ENCODE measurements around the gene POLR3A. TPM values are rescaled to one million over a fixed set of nuclear protein-coding genes. Genes with fewer than 3 reads are reported as not detected.

Gene POLR3A
- total and polyA plus RNA-seq, 2 of the 13 experiments (the other 11 are each of a cell fraction or from before 2014, with no cell fraction given): 13.6 to 19.2 TPM

DNA sequence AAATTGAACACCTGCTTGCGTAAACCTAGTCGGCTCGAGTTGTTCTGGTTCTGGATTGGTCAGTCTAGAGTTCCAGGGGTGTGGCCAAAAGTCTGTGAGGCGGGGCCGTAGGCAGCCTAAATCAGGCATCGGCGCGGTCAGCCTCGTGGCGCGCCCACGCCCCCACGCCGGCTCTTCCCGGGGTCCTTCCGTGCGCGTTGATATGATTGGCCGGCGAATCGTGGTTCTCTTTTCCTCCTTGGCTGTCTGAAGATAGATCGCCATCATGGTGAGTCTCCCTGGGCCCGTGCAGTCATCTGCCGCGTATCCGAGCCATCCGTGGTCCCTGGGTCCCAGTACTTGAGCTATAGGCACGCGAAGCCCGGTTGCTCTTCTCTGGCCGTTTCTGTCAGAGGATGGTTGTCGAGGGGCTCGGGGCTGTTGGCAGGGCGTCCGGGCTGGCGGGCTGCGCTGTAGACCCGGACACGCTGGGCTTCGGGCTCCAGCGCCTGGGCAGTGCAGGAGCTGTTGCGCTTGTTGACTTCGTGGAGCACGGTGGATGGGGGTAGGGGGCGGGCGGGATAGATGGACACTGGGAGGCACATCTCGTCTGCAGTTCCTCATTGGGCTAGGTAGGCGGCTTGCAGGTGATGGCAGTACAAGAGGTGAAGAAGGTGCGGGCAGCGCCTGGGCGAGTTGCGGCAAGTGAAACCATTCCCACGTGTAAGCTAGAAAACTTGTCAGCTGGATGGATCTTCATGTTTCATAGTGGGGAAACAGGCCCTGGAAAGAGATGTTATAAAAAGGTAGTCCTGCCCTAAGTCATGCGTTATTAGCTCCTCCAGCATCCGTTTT lies 4.5 kb upstream of the POLR3A start, which contains the start of gene RPS24 (continued):
- TF ChIP-seq, protein P1, sequence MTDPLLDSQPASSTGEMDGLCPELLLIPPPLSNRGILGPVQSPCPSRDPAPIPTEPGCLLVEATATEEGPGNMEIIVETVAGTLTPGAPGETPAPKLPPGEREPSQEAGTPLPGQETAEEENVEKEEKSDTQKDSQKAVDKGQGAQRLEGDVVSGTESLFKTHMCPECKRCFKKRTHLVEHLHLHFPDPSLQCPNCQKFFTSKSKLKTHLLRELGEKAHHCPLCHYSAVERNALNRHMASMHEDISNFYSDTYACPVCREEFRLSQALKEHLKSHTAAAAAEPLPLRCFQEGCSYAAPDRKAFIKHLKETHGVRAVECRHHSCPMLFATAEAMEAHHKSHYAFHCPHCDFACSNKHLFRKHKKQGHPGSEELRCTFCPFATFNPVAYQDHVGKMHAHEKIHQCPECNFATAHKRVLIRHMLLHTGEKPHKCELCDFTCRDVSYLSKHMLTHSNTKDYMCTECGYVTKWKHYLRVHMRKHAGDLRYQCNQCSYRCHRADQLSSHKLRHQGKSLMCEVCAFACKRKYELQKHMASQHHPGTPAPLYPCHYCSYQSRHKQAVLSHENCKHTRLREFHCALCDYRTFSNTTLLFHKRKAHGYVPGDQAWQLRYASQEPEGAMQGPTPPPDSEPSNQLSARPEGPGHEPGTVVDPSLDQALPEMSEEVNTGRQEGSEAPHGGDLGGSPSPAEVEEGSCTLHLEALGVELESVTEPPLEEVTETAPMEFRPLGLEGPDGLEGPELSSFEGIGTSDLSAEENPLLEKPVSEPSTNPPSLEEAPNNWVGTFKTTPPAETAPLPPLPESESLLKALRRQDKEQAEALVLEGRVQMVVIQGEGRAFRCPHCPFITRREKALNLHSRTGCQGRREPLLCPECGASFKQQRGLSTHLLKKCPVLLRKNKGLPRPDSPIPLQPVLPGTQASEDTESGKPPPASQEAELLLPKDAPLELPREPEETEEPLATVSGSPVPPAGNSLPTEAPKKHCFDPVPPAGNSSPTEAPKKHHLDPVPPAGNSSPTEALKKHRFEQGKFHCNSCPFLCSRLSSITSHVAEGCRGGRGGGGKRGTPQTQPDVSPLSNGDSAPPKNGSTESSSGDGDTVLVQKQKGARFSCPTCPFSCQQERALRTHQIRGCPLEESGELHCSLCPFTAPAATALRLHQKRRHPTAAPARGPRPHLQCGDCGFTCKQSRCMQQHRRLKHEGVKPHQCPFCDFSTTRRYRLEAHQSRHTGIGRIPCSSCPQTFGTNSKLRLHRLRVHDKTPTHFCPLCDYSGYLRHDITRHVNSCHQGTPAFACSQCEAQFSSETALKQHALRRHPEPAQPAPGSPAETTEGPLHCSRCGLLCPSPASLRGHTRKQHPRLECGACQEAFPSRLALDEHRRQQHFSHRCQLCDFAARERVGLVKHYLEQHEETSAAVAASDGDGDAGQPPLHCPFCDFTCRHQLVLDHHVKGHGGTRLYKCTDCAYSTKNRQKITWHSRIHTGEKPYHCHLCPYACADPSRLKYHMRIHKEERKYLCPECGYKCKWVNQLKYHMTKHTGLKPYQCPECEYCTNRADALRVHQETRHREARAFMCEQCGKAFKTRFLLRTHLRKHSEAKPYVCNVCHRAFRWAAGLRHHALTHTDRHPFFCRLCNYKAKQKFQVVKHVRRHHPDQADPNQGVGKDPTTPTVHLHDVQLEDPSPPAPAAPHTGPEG (CRISPR knock-in tag; IDR thresholded peaks at IDR 0.05): peak; percentile 75; the same call in 1 of the 2 replicates
- TF ChIP-seq EEA1 (CRISPR knock-in tag; IDR thresholded peaks at IDR 0.05; ENCODE audit: borderline replicate concordance) (no peak; the same call in 1 of the 2 replicates), NAIF1 (CRISPR knock-in tag; IDR thresholded peaks at IDR 0.05; ENCODE audit: borderline replicate concordance) (no peak), TRIM24 (CRISPR knock-in tag; IDR thresholded peaks at IDR 0.05) (no peak), ZNF496 (CRISPR knock-in tag; IDR thresholded peaks at IDR 0.05; ENCODE audit: insufficient replicate concordance) (no peak), NFIB (CRISPR knock-in tag; IDR thresholded peaks at IDR 0.05; ENCODE audit: borderline replicate concordance) (no peak), ZNF747 (CRISPR knock-in tag; IDR thresholded peaks at IDR 0.05; ENCODE audit: borderline replicate concordance) (peak; percentile 72; the same call in 1 of the 2 replicates), NR1H2 (CRISPR knock-in tag; IDR thresholded peaks at IDR 0.05; ENCODE audit: borderline replicate concordance, low read depth) (no peak), KLF13 (CRISPR knock-in tag; IDR thresholded peaks at IDR 0.05) (no peak)
- TF ChIP-seq, protein P2, sequence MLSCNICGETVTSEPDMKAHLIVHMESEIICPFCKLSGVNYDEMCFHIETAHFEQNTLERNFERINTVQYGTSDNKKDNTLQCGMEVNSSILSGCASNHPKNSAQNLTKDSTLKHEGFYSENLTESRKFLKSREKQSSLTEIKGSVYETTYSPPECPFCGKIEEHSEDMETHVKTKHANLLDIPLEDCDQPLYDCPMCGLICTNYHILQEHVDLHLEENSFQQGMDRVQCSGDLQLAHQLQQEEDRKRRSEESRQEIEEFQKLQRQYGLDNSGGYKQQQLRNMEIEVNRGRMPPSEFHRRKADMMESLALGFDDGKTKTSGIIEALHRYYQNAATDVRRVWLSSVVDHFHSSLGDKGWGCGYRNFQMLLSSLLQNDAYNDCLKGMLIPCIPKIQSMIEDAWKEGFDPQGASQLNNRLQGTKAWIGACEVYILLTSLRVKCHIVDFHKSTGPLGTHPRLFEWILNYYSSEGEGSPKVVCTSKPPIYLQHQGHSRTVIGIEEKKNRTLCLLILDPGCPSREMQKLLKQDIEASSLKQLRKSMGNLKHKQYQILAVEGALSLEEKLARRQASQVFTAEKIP (CRISPR knock-in tag; IDR thresholded peaks at IDR 0.05; ENCODE audit: borderline replicate concordance): no peak
- TF ChIP-seq, protein P3, sequence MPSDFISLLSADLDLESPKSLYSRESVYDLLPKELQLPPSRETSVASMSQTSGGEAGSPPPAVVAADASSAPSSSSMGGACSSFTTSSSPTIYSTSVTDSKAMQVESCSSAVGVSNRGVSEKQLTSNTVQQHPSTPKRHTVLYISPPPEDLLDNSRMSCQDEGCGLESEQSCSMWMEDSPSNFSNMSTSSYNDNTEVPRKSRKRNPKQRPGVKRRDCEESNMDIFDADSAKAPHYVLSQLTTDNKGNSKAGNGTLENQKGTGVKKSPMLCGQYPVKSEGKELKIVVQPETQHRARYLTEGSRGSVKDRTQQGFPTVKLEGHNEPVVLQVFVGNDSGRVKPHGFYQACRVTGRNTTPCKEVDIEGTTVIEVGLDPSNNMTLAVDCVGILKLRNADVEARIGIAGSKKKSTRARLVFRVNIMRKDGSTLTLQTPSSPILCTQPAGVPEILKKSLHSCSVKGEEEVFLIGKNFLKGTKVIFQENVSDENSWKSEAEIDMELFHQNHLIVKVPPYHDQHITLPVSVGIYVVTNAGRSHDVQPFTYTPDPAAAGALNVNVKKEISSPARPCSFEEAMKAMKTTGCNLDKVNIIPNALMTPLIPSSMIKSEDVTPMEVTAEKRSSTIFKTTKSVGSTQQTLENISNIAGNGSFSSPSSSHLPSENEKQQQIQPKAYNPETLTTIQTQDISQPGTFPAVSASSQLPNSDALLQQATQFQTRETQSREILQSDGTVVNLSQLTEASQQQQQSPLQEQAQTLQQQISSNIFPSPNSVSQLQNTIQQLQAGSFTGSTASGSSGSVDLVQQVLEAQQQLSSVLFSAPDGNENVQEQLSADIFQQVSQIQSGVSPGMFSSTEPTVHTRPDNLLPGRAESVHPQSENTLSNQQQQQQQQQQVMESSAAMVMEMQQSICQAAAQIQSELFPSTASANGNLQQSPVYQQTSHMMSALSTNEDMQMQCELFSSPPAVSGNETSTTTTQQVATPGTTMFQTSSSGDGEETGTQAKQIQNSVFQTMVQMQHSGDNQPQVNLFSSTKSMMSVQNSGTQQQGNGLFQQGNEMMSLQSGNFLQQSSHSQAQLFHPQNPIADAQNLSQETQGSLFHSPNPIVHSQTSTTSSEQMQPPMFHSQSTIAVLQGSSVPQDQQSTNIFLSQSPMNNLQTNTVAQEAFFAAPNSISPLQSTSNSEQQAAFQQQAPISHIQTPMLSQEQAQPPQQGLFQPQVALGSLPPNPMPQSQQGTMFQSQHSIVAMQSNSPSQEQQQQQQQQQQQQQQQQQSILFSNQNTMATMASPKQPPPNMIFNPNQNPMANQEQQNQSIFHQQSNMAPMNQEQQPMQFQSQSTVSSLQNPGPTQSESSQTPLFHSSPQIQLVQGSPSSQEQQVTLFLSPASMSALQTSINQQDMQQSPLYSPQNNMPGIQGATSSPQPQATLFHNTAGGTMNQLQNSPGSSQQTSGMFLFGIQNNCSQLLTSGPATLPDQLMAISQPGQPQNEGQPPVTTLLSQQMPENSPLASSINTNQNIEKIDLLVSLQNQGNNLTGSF (CRISPR knock-in tag; IDR thresholded peaks at IDR 0.05): no peak; the same call in 1 of the 2 replicates
- TF ChIP-seq, protein P4, sequence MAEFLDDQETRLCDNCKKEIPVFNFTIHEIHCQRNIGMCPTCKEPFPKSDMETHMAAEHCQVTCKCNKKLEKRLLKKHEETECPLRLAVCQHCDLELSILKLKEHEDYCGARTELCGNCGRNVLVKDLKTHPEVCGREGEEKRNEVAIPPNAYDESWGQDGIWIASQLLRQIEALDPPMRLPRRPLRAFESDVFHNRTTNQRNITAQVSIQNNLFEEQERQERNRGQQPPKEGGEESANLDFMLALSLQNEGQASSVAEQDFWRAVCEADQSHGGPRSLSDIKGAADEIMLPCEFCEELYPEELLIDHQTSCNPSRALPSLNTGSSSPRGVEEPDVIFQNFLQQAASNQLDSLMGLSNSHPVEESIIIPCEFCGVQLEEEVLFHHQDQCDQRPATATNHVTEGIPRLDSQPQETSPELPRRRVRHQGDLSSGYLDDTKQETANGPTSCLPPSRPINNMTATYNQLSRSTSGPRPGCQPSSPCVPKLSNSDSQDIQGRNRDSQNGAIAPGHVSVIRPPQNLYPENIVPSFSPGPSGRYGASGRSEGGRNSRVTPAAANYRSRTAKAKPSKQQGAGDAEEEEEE (CRISPR knock-in tag; IDR thresholded peaks at IDR 0.05; ENCODE audit: borderline replicate concordance): no peak
